OCI-LY7 (cell line): ENCODE data around the gene ZC3H7B. TPM values are rescaled to one million over a fixed set of nuclear protein-coding genes. Genes with fewer than 3 reads are reported as not detected.

ENCODE experiments used
- BruUV-seq: library from RNA; stranded (reverse); fragments of 400-500 nt; replicated peaks from 2 replicates; lab custom pipeline; 2021; lab: Mats Ljungman, UMichigan
- CTCF ChIA-PET: fragments of 300-600 bp; sonication (Branson Sonifier 250); formaldehyde crosslinking; loops from one replicate; lab custom pipeline; 2022; ENCODE audit warnings: antibody characterized with exemption; ENCODE audit not compliant: unreplicated experiment; lab: Charles Lee
- POLR2A ChIA-PET: fragments of 300-600 bp; sonication (Branson Sonifier 250); formaldehyde crosslinking; loops from one replicate; lab custom pipeline; 2022; ENCODE audit warnings: antibody characterized with exemption; lab: Charles Lee
- DNase-seq: peaks from one replicate; pipeline ENCODE4 v3.0.0-alpha.2; 2015; ENCODE audit warnings: low spot score
- H2AFZ ChIP-seq: fragments of 200-600 bp; sonication (generic), shearing (Covaris generic); 2 replicates; pipeline ENCODE4 v1.6.1; 2014; ENCODE audit warnings: mild to moderate bottlenecking, antibody characterized with exemption, low read length, moderate library complexity
- H3K27ac ChIP-seq: fragments of 200-600 bp; sonication (generic); 2 replicates; pipeline ENCODE4 v1.5.1; 2014; ENCODE audit warnings: mixed run types, low read depth, mild to moderate bottlenecking, moderate library complexity, low read length, inconsistent platforms; ENCODE audit not compliant: poor library complexity, severe bottlenecking
- H3K36me3 ChIP-seq: fragments of 200-600 bp; sonication (generic); 2 replicates; pipeline ENCODE4 v1.6.1; 2014; ENCODE audit warnings: mild to moderate bottlenecking, antibody characterized with exemption, low read length, moderate library complexity, mixed read lengths; ENCODE audit not compliant: insufficient read depth
- H3K4me1 ChIP-seq: fragments of 200-600 bp; sonication (generic); 2 replicates; pipeline ENCODE4 v1.5.1; 2014; ENCODE audit warnings: mild to moderate bottlenecking, low read length; ENCODE audit not compliant: insufficient read depth, poor library complexity, severe bottlenecking
- H3K4me2 ChIP-seq: fragments of 200-600 bp; sonication (generic); 2 replicates; pipeline ENCODE4 v1.6.1; 2014; ENCODE audit warnings: mild to moderate bottlenecking, low read length
- H3K4me3 ChIP-seq: fragments of 200-600 bp; sonication (generic); 2 replicates; pipeline ENCODE4 v1.5.1; 2014; ENCODE audit warnings: mild to moderate bottlenecking, low read depth, low read length; ENCODE audit not compliant: poor library complexity, severe bottlenecking
- H3K79me2 ChIP-seq: fragments of 200-600 bp; sonication (generic); 2 replicates; pipeline ENCODE4 v1.6.1; 2016; ENCODE audit warnings: low read depth, mild to moderate bottlenecking, low read length, moderate library complexity, mixed read lengths; ENCODE audit not compliant: insufficient read depth
- H3K9me2 ChIP-seq: fragments of 200-600 bp; sonication (generic); 2 replicates; pipeline ENCODE4 v1.6.1; 2016; ENCODE audit warnings: mild to moderate bottlenecking, low read length, mixed read lengths; ENCODE audit not compliant: insufficient read depth
- H3K9me3 ChIP-seq: fragments of 200-600 bp; sonication (generic); 2 replicates; pipeline ENCODE4 v1.6.1; 2014; ENCODE audit warnings: mild to moderate bottlenecking, mixed run types, low read length, mixed read lengths
- H4K20me1 ChIP-seq: fragments of 200-600 bp; sonication (generic); 2 replicates; pipeline ENCODE4 v1.6.1; 2014; ENCODE audit warnings: mild to moderate bottlenecking, antibody characterized with exemption, low read length, moderate library complexity, mixed read lengths; ENCODE audit not compliant: insufficient read depth
- EZH2phosphoT487 ChIP-seq: fragments of 200-600 bp; sonication (generic); IDR thresholded peaks from 2 replicates; pipeline ENCODE4 v1.6.1; 2018; ENCODE audit warnings: low read depth, borderline replicate concordance, mild to moderate bottlenecking, mixed run types, antibody characterized with exemption, low read length, moderate library complexity, mixed read lengths
- intact Hi-C: fragments of 100-400 bp; cut with micrococcal nuclease; formaldehyde crosslinking; loops from one replicate; pipeline ENCODE4 v1.10.0; 2022; ENCODE audit not compliant: unreplicated experiment
- microRNA-seq: library from miRNA; unstranded; fragments of <30 nt; microRNA quantifications from one replicate; pipeline ENCODE4 v1.2.0, GENCODE V29; 2022; ENCODE audit warnings: borderline replicate concordance
- small RNA-seq: library from RNA; depleted of rRNA; stranded (forward); fragments of <200 nt; gene quantifications from one replicate; pipeline ENCODE3, GENCODE V24; 2014
- total RNA-seq, 2 experiments: library from RNA; depleted of rRNA in 1 of 2; stranded (reverse); fragments of >200 nt in 1 of 2; shearing (Covaris generic) in 1 of 2; gene quantifications; 2 replicates each; pipeline ENCODE4 v1.2.3, GENCODE V29; 2014 to 2022
- TF ChIP-seq, protein P1 (sequence below): fragments of 200-600 bp; sonication (generic); conservative IDR thresholded peaks from 2 replicates; pipeline ENCODE4 v1.5.1; 2014; ENCODE audit warnings: mild to moderate bottlenecking, antibody characterized with exemption, low read length, moderate library complexity, mixed read lengths

The ZC3H7B gene
- total RNA-seq, 2 experiments from 2014 or later = 46.7 to 56.3 TPM

DNA sequence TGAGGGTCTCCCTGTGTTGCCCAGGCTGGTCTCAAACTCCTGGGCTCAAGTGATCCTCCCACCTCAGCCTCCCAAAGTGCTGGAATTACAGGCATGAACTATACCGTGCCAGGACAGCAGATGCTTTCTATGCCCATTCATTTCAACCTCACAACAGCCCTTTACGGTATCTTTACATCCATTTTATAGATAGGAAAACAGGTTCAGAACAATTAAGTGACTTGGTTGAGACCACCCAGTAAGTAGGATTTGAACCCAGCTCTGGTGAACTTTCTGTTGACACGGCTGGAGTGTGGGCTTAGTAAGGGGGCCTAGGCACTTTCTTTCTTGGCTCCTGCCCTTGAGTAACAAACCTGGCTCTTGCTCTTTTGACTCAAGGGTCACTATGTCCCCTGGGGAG, 106.1 kb downstream of the ZC3H7B start:
- Histone ChIP-seq H3K4me3 (no peak overlapping the region), H3K27ac (no peak overlapping the region), H4K20me1 (no peaks in the 10 kb centered on the region), H3K4me2 (no peak overlapping the region), H3K36me3 (no peaks in the 10 kb centered on the region), H3K9me2 (no peaks in the 10 kb centered on the region), H3K79me2 (no peaks in the 10 kb centered on the region; the same call in 1 of the 2 replicates), H2AFZ (no peak overlapping the region), H3K9me3 (no peaks in the 10 kb centered on the region), H3K4me1 (peaks cover 21% of the 10 kb centered on the region)
- no peak for TF ChIP-seq EZH2phosphoT487
- TF ChIP-seq, protein P1, sequence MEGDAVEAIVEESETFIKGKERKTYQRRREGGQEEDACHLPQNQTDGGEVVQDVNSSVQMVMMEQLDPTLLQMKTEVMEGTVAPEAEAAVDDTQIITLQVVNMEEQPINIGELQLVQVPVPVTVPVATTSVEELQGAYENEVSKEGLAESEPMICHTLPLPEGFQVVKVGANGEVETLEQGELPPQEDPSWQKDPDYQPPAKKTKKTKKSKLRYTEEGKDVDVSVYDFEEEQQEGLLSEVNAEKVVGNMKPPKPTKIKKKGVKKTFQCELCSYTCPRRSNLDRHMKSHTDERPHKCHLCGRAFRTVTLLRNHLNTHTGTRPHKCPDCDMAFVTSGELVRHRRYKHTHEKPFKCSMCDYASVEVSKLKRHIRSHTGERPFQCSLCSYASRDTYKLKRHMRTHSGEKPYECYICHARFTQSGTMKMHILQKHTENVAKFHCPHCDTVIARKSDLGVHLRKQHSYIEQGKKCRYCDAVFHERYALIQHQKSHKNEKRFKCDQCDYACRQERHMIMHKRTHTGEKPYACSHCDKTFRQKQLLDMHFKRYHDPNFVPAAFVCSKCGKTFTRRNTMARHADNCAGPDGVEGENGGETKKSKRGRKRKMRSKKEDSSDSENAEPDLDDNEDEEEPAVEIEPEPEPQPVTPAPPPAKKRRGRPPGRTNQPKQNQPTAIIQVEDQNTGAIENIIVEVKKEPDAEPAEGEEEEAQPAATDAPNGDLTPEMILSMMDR = no peak
- CTCF ChIA-PET = no interaction called here
- no peak for DNase-seq
- intact Hi-C loops = no loop called here
- POLR2A ChIA-PET = no interaction called here
- BruUV-seq = no TSS peak

DNA sequence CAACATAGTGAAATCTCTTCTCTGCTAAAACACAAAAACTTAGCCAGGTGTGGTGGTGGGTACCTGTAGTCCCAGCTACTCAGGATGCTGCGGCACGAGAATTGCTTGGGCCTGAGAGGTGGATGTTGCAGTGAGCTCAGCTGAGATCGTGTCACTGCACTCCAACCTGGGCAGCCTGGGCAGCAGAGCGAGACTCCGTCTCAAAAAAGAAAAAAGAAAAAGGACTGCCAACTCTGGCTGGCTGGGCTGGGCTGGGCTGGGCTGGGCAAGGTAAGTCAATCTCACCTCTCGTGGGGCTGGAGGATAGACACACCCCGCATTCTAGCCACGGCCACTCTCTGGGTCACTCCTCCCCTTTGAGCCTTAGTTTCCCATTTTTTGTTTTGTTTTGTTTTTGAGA, 107.3 kb downstream of the ZC3H7B start:
- H4K20me1 ChIP-seq = no peaks in the 10 kb centered on the region
- intact Hi-C loops = no loop called here
- no peak overlapping the region for H3K4me2 ChIP-seq
- H3K79me2 ChIP-seq = no peaks in the 10 kb centered on the region; the same call in 1 of the 2 replicates
- H3K9me2 ChIP-seq = no peaks in the 10 kb centered on the region
- no peak for TF ChIP-seq EZH2phosphoT487
- TF ChIP-seq, protein P1 = no peak
- H3K27ac ChIP-seq = no peak overlapping the region
- H3K9me3 ChIP-seq = no peaks in the 10 kb centered on the region
- CTCF ChIA-PET = no interaction called here
- H3K4me3 ChIP-seq = no peak overlapping the region
- H2AFZ ChIP-seq = no peak overlapping the region
- no peak for DNase-seq
- no TSS peak for BruUV-seq
- peaks cover 27% of the 10 kb centered on the region for H3K4me1 ChIP-seq
- POLR2A ChIA-PET = interaction anchor here (0.5 to 1.1 kb wide), 3 partner anchors 8 to 60 kb away, joined by 3 to 5 read pairs (median 3); partner anchors contain the start of genes ACO2 and TOB2
- no peaks in the 10 kb centered on the region for H3K36me3 ChIP-seq

Small RNAs within 50 kb of the gene (microRNA-seq; reads per million reads assigned to microRNA genes)
- gene MIR6889 = not detected

Small RNAs within 50 kb of the gene (small RNA-seq; reads per million reads assigned to genes)
- gene MIR6889 (not detected), gene RNU6-495P (not detected)

Other genes starting within 250 kb of the ZC3H7B start
- 45.4 and 46.2 TPM in 2 replicates for gene EP300, start 208.9 kb upstream of the ZC3H7B start, total RNA-seq (2014; rRNA removed; shearing (Covaris generic))
- gene EP300, start 208.9 kb upstream of the ZC3H7B start, total RNA-seq (2022) = 101 and 108 TPM in 2 replicates
- 23.3 and 28.1 TPM in 2 replicates for gene L3MBTL2, start 96.2 kb upstream of the ZC3H7B start, total RNA-seq (2014; rRNA removed; shearing (Covaris generic))
- 25.6 and 33.4 TPM in 2 replicates for gene L3MBTL2, start 96.2 kb upstream of the ZC3H7B start, total RNA-seq (2022)
- 0.26 and 0.60 TPM in 2 replicates for gene CHADL, start 60.6 kb upstream of the ZC3H7B start, total RNA-seq (2014; rRNA removed; shearing (Covaris generic))
- gene CHADL, start 60.6 kb upstream of the ZC3H7B start, total RNA-seq (2022) = 0.42 TPM in 1 of 2 replicates, not detected in the other
- 81.7 and 108 TPM in 2 replicates for gene RANGAP1, start 15.3 kb upstream of the ZC3H7B start, total RNA-seq (2014; rRNA removed; shearing (Covaris generic))
- gene RANGAP1, start 15.3 kb upstream of the ZC3H7B start, total RNA-seq (2022) = 119 and 128 TPM in 2 replicates
- gene TEF, start 80.4 kb downstream of the ZC3H7B start, total RNA-seq (2014; rRNA removed; shearing (Covaris generic)) = 4.3 and 6.8 TPM in 2 replicates
- 6.1 and 7.0 TPM in 2 replicates for gene TEF, start 80.4 kb downstream of the ZC3H7B start, total RNA-seq (2022)
- 13.5 and 13.9 TPM in 2 replicates for gene TOB2, start 145.3 kb downstream of the ZC3H7B start, total RNA-seq (2014; rRNA removed; shearing (Covaris generic))
- 19.9 and 27.0 TPM in 2 replicates for gene TOB2, start 145.3 kb downstream of the ZC3H7B start, total RNA-seq (2022)
- 87.9 and 98.8 TPM in 2 replicates for gene PHF5A, start 167.2 kb downstream of the ZC3H7B start, total RNA-seq (2014; rRNA removed; shearing (Covaris generic))
- 60.9 and 62.1 TPM in 2 replicates for gene PHF5A, start 167.2 kb downstream of the ZC3H7B start, total RNA-seq (2022)
- gene ACO2, start 167.6 kb downstream of the ZC3H7B start, total RNA-seq (2014; rRNA removed; shearing (Covaris generic)) = 61.5 and 69.0 TPM in 2 replicates
- 102 and 107 TPM in 2 replicates for gene ACO2, start 167.6 kb downstream of the ZC3H7B start, total RNA-seq (2022)
- gene POLR3H, start 242.9 kb downstream of the ZC3H7B start, total RNA-seq (2014; rRNA removed; shearing (Covaris generic)) = 26.6 and 28.5 TPM in 2 replicates
- gene POLR3H, start 242.9 kb downstream of the ZC3H7B start, total RNA-seq (2022) = 41.0 and 48.3 TPM in 2 replicates